ENCODE measurements around the gene NT5E.

GRCh38 chr6:85464722-85465150 lies 14.9 kb downstream of the NT5E start:
- TF ChIP-seq POLR2A (IDR thresholded peaks at IDR 0.05) (no peak), CTCF (IDR thresholded peaks at IDR 0.05) (no peak)
